Loucy (cell line): ENCODE results near the gene WNT4.

Experiments used
- EZH2phosphoT487 ChIP-seq: fragments of 200-600 bp; IDR thresholded peaks from 2 replicates; pipeline ENCODE4 v1.6.1; 2018; ENCODE audit warnings: antibody characterized with exemption, mild to moderate bottlenecking, moderate library complexity, borderline replicate concordance
- TF ChIP-seq, protein P1 (sequence below): fragments of 200-600 bp; sonication (generic); conservative IDR thresholded peaks from 2 replicates; pipeline ENCODE4 v1.5.1; 2014; ENCODE audit warnings: mild to moderate bottlenecking, antibody characterized with exemption, low read length

DNA sequence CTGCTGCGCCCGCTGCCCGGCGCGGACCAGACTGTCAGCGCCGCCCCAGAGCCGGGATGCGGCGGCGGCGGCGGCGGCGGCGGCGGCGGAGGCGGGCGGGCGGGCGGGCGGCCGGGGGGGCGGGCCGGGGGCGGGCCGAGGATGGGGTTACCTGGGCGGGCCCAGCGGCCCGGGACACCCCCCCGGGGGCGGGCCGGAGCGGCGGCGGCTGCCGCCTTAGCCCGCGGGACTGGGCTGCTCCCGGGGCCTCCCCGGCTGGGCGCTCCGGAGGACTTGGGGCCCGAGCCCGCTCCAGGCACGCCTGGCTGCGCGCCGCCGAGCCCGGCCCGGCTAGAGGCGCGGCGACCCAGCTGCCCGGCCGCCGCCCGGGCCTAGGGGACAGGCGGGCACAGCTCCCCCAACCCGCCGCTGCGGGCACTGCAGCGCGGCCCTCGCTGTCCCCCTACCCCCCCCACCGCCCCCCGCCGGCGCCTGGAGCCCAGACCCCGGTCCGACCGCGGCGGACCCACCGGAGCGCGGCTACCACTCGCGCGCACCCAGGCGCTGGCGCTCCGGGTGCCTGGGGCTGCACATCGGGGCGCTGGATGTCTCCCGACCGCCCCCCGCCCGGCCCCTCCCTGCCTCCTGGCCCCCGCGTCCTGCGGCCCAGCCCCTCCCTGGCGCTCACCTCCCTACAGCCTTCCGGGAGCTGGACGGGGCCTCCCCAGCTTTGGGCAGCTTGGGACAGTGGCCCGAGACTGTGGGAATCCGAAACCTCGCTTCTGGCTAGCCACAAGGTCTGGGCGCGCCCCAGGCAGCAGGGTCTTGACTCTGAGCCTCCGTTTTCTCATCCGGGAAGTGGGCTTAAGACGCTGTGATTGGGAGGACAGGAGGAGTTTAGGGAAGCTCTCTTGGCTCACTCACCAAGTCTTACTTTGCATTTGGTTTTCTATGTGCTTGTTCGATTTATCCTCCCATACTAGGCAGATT is at the start of gene WNT4:
- TF ChIP-seq, protein P1, sequence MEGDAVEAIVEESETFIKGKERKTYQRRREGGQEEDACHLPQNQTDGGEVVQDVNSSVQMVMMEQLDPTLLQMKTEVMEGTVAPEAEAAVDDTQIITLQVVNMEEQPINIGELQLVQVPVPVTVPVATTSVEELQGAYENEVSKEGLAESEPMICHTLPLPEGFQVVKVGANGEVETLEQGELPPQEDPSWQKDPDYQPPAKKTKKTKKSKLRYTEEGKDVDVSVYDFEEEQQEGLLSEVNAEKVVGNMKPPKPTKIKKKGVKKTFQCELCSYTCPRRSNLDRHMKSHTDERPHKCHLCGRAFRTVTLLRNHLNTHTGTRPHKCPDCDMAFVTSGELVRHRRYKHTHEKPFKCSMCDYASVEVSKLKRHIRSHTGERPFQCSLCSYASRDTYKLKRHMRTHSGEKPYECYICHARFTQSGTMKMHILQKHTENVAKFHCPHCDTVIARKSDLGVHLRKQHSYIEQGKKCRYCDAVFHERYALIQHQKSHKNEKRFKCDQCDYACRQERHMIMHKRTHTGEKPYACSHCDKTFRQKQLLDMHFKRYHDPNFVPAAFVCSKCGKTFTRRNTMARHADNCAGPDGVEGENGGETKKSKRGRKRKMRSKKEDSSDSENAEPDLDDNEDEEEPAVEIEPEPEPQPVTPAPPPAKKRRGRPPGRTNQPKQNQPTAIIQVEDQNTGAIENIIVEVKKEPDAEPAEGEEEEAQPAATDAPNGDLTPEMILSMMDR: no peak
- no peak for TF ChIP-seq EZH2phosphoT487
